ENCODE measurements around the gene RUNX2. TPM values are rescaled to one million over a fixed set of nuclear protein-coding genes. Genes with fewer than 3 reads are reported as not detected.

The RUNX2 gene
- total and polyA plus RNA-seq, 12 donors = 0.20 to 3.0 (median 1.6) TPM

DNA sequence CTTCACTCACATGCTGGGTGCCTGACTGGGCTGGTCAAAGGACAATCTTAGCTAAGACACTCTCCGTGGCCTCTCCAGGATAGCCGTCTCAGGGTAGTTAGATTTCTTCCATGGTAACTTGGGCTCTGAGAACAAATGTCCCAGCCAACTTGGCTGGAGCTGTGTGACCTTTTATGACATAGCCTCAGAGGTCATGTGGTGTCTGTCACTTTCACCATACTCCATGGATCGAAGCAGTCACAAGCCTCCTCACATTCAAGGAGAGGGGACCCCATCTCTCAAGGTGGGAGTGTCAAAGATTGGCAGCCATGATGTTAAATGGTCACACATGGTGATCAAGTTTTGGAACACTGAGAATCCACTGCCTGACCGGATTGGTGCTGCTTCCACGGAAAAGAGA lies 240.5 kb downstream of the RUNX2 start:
- WGBS, 2 donors = 71 to 85% methylated on average over 5 of the region's 5 CpGs

DNA sequence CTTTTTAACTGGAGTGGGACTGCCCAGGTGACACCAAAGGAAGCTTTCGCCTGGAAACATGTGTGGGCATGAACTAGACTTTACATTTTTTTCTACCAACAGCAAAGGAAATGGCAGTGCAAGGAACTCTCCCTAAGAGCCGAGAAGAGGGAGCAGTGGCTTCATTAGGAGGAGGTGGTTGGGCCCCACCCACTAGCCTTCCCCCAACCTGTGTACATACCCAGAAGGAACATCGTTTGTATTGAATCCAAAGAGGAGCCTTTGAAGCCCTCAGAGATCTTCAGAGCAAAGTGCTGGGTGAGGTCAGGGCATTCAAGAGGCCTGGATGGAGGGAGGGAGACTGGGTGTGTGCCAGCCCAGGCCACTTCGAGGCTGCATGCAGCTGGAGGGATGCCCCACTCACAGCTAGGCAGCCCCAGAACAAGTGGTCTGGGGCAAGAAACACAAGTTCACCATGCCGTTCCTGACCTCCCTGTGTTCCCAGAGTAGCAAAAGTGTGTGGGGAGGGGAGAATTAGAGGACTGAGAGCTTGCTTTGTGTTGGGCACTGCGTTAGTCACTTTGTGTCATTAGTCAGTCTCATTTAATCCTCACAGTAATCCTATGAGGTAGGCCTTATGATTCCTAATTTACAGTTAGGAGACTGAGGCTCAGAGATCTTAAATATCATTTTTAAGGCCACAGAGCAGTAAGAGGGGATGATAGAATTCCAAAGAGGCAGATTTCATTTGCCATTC lies 241.2 kb downstream of the RUNX2 start:
- Histone ChIP-seq H3K4me1 (peaks cover 0 to 1% (median 0%) of the 10 kb centered on the region in 9 donors), H3K4me3 (no peak overlapping the region), H3K36me3 (no peaks in the 10 kb centered on the region), H3K27me3 (no peaks in the 10 kb centered on the region), H3K9me3 (no peaks in the 10 kb centered on the region), H3K27ac (no peak overlapping the region)
- peak in 7 of 8 donors; percentile 38 to 67 (median 57) for ATAC-seq
- intact Hi-C loops (cut with DNase I) = no loop called here
- WGBS, 2 donors = 63 to 64% methylated on average over 6 of the region's 6 CpGs
- TF ChIP-seq, protein P1, sequence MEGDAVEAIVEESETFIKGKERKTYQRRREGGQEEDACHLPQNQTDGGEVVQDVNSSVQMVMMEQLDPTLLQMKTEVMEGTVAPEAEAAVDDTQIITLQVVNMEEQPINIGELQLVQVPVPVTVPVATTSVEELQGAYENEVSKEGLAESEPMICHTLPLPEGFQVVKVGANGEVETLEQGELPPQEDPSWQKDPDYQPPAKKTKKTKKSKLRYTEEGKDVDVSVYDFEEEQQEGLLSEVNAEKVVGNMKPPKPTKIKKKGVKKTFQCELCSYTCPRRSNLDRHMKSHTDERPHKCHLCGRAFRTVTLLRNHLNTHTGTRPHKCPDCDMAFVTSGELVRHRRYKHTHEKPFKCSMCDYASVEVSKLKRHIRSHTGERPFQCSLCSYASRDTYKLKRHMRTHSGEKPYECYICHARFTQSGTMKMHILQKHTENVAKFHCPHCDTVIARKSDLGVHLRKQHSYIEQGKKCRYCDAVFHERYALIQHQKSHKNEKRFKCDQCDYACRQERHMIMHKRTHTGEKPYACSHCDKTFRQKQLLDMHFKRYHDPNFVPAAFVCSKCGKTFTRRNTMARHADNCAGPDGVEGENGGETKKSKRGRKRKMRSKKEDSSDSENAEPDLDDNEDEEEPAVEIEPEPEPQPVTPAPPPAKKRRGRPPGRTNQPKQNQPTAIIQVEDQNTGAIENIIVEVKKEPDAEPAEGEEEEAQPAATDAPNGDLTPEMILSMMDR (IDR thresholded peaks at IDR 0.05) = no peak
- peak in 1 of 2 donors; percentile 40 for DNase-seq

More for the DNA sequence above, 240.5 kb downstream of the RUNX2 start:
- intact Hi-C loops (cut with DNase I) = no loop called here
- DNase-seq (no peak), ATAC-seq (peak in 1 of 8 donors; percentile 57)
- no peaks in the 10 kb centered on the region for H3K27me3 ChIP-seq
- H3K4me1 ChIP-seq = peaks cover 0 to 5% (median 0%) of the 10 kb centered on the region in 9 donors
- H3K36me3 ChIP-seq = no peaks in the 10 kb centered on the region
- no peaks in the 10 kb centered on the region for H3K9me3 ChIP-seq
- H3K4me3 ChIP-seq = no peak overlapping the region
- no peak overlapping the region for H3K27ac ChIP-seq
- TF ChIP-seq, protein P1 (IDR thresholded peaks at IDR 0.05) = no peak

DNA sequence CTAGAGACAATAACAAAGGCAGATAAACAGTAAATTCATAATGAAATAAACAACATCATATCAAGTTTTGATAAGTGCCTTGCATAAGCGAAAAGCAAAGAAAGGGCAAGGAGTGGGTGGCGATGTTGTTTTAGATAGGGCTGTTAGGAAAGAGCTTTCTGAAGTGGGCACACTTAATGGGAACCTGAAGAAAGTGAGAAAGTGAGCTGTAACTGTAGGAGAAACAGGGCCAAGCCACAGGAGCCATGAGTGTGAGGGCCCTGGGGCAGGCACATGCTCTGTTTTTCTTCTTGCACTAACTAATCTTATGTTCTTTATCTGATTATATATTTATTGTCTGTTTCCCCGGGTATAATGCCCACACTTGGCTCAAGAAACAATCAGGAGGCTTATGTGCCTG lies 243.0 kb downstream of the RUNX2 start:
- intact Hi-C loops (cut with DNase I) = no loop called here
- Histone ChIP-seq H3K4me1 (no peaks in the 10 kb centered on the region), H3K4me3 (no peak overlapping the region), H3K9me3 (no peaks in the 10 kb centered on the region), H3K36me3 (no peaks in the 10 kb centered on the region), H3K27me3 (no peaks in the 10 kb centered on the region), H3K27ac (no peak overlapping the region)
- no peak for DNase-seq
- TF ChIP-seq, protein P1 (IDR thresholded peaks at IDR 0.05) = no peak
- 84 to 85% methylated on average over 3 of the region's 3 CpGs for WGBS, 2 donors
- ATAC-seq = no peak

DNA sequence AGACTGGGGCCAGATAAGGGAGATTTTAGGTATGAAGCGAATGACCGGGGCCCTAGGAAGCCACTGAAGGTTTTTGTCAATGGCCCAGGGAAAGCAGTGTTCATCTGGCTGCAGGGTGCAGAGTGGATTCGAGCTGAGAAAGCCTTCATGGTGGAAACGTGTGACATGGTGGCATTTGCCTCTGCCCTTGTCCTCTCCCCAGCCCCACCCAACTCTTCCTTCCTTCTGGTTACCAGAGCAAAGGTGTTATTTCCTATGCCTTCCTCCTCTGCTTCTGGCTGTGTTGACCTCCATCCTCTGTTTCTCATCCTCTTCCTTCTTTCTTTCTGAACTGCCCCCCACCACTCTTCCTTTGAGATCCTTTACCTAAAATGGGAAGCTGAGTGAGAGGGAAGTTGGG lies 244.7 kb downstream of the RUNX2 start:
- Histone ChIP-seq H3K9me3 (no peaks in the 10 kb centered on the region), H3K27ac (no peak overlapping the region), H3K36me3 (no peaks in the 10 kb centered on the region), H3K27me3 (no peaks in the 10 kb centered on the region), H3K4me1 (peaks cover 0 to 13% (median 0%) of the 10 kb centered on the region in 9 donors), H3K4me3 (no peak overlapping the region)
- no peak for ATAC-seq
- no peak for DNase-seq
- TF ChIP-seq, protein P1 (IDR thresholded peaks at IDR 0.05) = no peak
- 78 to 88% methylated on average over 4 of the region's 4 CpGs for WGBS, 2 donors
- intact Hi-C loops (cut with DNase I) = no loop called here
